ENCODE results near the gene CFAP210.
"Not testable (repeated sequence)": the region's sequence is repeated elsewhere in the genome, so short reads cannot be mapped to it uniquely, and the experiment has no call there.

The CFAP210 gene

GRCh38 chr2:169712791-169713227, 18.6 kb upstream of the CFAP210 start:
- no peak for DNase-seq (ENCODE audit: low spot score)

- no peak for DNase-seq (ENCODE audit: low spot score)
These were observed 17.7 kb upstream of the CFAP210 start for GRCh38 chr2:169711751-169712509.

DNA sequence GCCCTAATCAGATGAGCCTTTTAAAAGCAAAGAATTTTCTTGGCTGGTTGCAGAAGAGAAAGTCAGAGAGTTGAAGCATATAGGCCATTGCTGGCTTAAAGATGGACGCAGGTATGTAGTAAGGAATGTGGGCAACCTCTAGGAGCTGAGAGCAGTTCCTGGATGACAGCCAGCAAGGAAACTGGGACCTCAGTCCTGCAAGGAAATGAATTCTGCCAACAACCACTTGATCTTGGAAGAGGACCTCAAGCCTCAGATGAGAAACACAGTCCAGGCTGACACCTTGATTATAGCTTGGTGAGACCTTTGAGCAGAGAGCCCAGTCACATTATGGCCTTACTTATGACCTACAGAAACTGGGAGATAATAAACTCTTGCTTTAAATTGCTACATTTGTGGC, 15.8 kb upstream of the CFAP210 start:
- DNase-seq (ENCODE audit: low spot score) = no peak

- DNase-seq (ENCODE audit: low spot score) = no peak
These were observed 15.1 kb upstream of the CFAP210 start for GRCh38 chr2:169709331-169709730.

- no peak for DNase-seq (ENCODE audit: low spot score)
These were observed 13.4 kb upstream of the CFAP210 start for GRCh38 chr2:169707626-169708025.

- no peak for DNase-seq (ENCODE audit: low spot score)
These were observed 11.7 kb upstream of the CFAP210 start for GRCh38 chr2:169705927-169706326.

DNA sequence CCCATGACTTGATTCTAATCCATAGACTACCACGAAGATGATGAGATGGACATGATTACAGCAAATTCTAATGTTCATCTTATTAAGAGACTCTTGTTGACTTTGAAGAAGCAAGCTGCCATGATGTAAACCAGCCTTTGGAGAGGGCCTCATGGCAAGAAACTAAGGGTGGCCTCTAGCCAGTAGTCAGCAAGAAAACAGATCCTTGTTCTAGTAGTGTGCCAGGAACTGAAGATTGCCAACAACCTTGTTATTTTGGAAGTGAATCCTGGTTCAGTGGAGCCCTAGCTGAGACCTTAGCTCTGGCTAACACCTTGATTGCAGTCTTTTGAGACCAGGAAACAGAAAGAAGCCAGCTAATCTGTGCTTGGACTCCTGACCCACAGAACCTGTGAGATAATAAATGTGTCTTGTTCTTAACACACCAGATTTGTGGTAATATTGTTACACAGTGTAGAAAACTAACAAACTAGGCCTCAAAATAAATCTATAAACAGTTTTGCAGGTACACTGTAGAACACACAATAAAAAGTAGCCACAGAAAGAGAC, 10.0 kb upstream of the CFAP210 start:
- no peak for DNase-seq (ENCODE audit: low spot score)

GRCh38 chr2:169702996-169703395, 8.8 kb upstream of the CFAP210 start:
- no peak for DNase-seq (ENCODE audit: low spot score)

DNA sequence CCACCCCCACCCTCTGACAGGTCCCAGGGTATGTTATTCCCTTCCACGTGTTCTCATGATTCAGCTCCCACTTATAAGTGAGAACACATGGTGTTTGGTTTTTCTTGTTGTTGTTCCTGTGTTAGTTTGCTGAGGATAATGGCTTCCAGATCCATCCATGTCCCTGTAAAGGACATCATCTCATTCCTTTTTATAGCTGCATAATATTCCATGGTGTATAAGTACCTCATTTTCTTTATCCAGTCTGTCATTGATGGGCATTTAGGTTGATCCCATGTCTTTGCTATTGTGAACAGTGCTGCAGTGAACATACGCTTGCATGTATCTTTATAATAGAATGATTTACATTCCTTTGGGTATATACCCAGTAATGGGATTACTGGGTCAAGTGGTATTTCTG, 5.0 kb upstream of the CFAP210 start:
- not testable (repeated sequence) for DNase-seq (ENCODE audit: low spot score)

DNA sequence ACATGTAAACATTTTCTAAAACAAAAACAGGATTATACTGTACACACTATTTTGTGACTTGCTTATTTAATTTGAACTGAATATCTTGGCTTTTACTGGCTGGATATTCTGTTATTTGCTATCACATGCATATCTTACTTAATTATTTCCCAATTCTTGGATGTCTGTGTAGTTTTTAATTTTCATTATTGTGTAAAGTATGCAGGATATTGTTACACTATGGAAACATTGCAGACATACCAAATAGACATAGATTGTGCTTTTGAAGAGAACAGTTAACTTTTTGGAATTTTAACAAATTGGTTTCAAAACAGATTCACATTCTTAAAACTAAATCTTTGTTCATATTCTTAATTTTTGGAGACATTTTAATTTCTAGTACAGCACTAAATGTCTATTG, 2.2 kb upstream of the CFAP210 start:
- DNase-seq (ENCODE audit: low spot score) = no peak

GRCh38 chr2:169694894-169695260, 672 bp upstream of the CFAP210 start:
- DNase-seq (ENCODE audit: low spot score) = no peak

GRCh38 chr2:169693360-169693759, 845 bp downstream of the CFAP210 start:
- no peak for DNase-seq (ENCODE audit: low spot score)

DNA sequence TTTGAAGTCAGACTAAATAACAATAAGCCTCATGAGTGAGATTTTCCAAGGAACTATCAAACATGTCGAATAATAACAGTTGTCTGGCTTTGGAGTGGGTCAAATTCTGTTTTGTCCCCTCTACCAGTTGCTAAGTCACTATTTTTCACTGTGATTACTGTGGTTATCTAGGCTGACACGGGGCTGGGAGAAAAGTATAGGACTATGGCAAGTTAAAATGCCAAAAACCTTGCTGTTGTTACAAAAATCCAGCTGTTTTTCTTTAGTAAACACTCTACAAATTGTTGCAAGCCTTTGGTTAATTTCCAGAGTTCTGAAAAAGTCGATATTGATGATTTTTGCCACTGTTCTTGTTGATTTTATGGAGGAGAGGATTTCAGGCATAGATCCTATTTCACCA, 1.5 kb downstream of the CFAP210 start:
- no peak for DNase-seq (ENCODE audit: low spot score)

DNA sequence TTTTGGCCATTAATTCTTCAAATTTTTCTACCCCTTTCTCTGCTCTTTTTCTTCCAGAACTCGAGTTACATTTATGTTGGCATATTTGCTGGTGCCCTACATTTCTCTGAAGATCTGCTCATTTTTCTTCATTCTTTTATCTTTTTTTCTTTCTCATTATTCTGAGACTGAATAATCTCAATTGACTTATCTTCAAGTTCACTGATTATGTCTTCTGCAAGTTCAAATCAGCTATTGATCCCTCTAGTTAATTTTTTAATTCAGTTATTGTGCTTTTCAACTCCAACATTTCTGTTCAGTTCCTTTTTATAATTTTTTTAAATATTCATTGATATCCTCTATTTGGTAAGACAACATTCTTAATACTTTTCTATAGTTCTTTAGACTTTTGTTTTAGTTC, 3.2 kb downstream of the CFAP210 start:
- DNase-seq (ENCODE audit: low spot score) = no peak

DNA sequence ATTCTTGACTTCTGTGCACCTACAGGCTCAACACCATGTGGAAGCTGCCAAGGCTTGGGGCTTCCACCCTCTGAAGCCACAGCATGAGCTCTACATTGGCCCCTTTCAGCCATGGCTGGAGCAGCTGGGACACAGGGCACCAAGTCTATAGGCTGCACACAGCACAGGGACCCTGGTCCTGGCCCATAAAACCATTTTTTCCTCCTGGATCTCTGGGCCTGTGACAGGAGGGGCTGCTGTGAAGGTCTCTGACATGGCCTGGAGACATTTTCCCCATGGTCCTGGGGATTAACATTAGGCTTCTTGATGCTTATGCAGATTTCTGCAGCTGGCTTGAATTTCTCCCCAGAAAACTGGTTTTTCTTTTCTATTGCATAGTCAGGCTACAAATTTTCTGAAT, 6.3 kb downstream of the CFAP210 start:
- DNase-seq (ENCODE audit: low spot score) = not testable (repeated sequence)

DNA sequence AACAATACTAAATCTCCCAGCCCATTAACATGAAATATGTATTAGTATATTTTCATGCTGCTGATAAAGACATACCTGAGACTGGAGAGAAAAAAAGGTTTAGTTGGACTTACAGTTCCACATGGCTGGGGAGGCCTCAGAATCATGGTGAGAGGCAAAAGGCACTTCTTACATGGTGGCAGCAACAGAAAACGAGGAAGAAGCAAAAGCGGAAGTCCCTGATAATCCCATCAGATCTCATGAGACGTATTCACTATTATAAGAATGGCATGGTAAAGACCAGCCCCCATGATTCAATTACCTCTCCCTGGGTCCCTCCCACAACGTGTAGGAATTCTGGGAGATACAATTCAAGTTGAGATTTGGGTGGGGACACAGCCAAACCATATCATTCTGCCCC, 7.4 kb downstream of the CFAP210 start:
- not testable (repeated sequence) for DNase-seq (ENCODE audit: low spot score)

GRCh38 chr2:169684712-169685111, 9.5 kb downstream of the CFAP210 start:
- not testable (repeated sequence) for DNase-seq (ENCODE audit: low spot score)

- DNase-seq (ENCODE audit: low spot score) = no peak
These were observed 10.1 kb downstream of the CFAP210 start for GRCh38 chr2:169684135-169684565.

DNA sequence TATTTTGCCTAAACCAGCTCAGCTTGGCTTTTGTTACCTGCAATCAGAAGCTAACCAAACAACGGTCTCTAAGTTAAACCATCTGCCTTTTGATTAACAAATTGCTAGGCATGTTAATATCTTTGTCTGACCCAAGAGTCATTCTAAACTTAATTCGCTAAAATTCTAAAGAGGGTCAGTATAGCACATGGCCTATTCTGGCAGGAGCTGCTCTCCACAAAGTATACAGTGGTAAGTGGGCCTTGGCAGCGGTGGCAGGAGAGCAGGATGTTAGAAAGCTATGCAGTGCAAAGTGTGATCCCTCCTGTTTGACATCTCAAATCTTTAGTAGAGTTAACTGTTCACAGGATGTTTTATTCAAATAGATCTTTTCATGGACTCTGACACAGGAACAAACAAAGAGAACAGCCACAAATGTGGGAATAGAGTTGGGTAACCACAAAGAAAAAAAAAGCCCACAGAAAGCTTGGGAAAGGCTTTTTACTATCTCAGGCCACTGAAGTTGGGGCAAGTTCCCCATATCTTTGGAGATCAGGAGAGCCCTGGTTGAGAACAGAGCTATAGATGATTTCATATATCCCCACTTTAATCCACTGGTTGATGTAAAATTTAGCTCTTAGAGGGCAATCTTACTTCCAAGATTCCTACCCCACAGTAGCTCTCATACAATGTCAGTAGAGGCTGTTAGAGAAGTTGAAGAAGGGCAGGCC, 10.6 kb downstream of the CFAP210 start:
- no peak for DNase-seq (ENCODE audit: low spot score)

- no peak for DNase-seq (ENCODE audit: low spot score)
These were observed 11.2 kb downstream of the CFAP210 start for GRCh38 chr2:169683054-169683424.

DNA sequence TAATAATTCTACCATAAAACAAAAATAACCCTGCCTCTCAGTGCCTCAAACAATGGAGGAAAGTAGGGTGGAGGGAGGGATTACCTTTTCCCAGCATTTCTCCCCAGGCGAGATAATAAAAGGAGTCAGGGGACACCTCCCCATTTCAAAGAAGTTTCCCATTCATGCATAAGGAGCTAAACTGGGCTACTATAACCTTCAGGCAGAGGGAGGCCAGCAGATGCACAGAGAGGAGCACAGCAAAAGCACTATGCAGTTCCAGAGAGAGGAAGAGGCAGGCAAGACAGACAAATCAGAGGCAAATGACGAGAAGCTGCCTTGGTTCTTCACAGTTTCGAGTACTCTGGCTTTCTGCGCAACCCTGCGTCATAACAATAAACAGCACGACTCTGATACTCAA, 17.4 kb downstream of the CFAP210 start:
- DNase-seq (ENCODE audit: low spot score) = no peak

DNA sequence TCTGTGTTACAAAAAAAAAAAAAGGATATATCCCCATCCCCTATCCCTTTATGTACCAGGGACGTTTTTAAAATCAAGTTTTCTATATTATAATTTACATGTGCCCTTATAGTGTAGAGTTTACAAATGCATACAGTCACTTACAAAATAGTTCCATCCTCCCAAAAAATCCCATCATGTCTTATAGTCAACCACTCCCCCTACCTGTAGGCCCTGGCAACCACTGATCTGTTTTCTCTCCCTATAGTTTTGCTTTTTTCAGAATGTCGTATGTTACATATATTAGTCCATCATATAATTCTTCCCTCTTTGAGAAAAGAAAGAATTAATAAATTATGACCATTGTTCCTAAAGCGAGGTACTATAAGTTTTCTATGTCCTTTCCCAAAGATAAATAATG, 17.8 kb downstream of the CFAP210 start:
- DNase-seq (ENCODE audit: low spot score) = no peak

- DNase-seq (ENCODE audit: low spot score) = no peak
These were observed 20.3 kb downstream of the CFAP210 start for GRCh38 chr2:169673921-169674320.

Data from germinal center (tissue), 1 donor.